Left ventricle myocardium inferior (tissue), 1 donor: ENCODE results near the gene PAM. TPM values are rescaled to one million over a fixed set of nuclear protein-coding genes. Genes with fewer than 3 reads are reported as not detected.

Source experiments
- DNase-seq: peaks from one replicate; pipeline ENCODE4 v3.0.0-alpha.2; 2020
- H3K27ac ChIP-seq: fragments of 200-600 bp; replicated peaks from 2 replicates; pipeline ENCODE4 v1.8.0; 2021
- H3K27me3 ChIP-seq: fragments of 200-600 bp; 2 replicates; pipeline ENCODE4 v1.8.0; 2021; ENCODE audit warnings: low read depth
- H3K36me3 ChIP-seq: fragments of 200-600 bp; 2 replicates; pipeline ENCODE4 v1.8.0; 2021
- H3K4me1 ChIP-seq: fragments of 200-600 bp; 2 replicates; pipeline ENCODE4 v1.8.0; 2021
- H3K4me3 ChIP-seq: fragments of 200-600 bp; 2 replicates; pipeline ENCODE4 v1.8.0; 2021; ENCODE audit warnings: mild to moderate bottlenecking, moderate library complexity
- H3K9me3 ChIP-seq: fragments of 200-600 bp; replicated peaks from 2 replicates; pipeline ENCODE4 v1.8.0; 2021
- CTCF ChIP-seq: fragments of 200-600 bp; IDR thresholded peaks from 2 replicates; pipeline ENCODE4 v1.8.0; 2021; ENCODE audit warnings: antibody characterized with exemption, mild to moderate bottlenecking, borderline replicate concordance
- intact Hi-C: fragments of 100-400 bp; cut with micrococcal nuclease; formaldehyde crosslinking; loops from one replicate; pipeline ENCODE4 v1.11.0; 2022
- total RNA-seq: library from RNA; stranded (reverse); fragmentation: NEBNext Ultra II Directional; extraction: Animal tissue kit (Norgen Biotek cat#: 25700); gene quantifications from one replicate; pipeline ENCODE4 v1.2.1, GENCODE V29; 2021
- donor health status: DM: no; HTN: yes; CAD: no; lungs with severe emphysema.

The PAM gene
- total RNA-seq, 1 donor from 2014 or later, result 1,051 TPM

- Histone ChIP-seq H3K9me3 (no peaks in the 10 kb centered on the region), H3K36me3 (no peaks in the 10 kb centered on the region), H3K27me3 (no peaks in the 10 kb centered on the region), H3K27ac (no peak overlapping the region), H3K4me1 (peaks cover 62% of the 10 kb centered on the region), H3K4me3 (no peak overlapping the region)
- no peak for DNase-seq
- TF ChIP-seq CTCF, result no peak
- intact Hi-C loops, result no loop called here
Observed at GRCh38 chr5:102891175-102891574, 136.1 kb downstream of the PAM start.

- no peak overlapping the region for H3K4me3 ChIP-seq
- H3K9me3 ChIP-seq, result no peaks in the 10 kb centered on the region
- H3K27me3 ChIP-seq, result no peaks in the 10 kb centered on the region
- no peaks in the 10 kb centered on the region for H3K36me3 ChIP-seq
- intact Hi-C loops, result no loop called here
- no peak for TF ChIP-seq CTCF
- no peak for DNase-seq
- no peak overlapping the region for H3K27ac ChIP-seq
- peaks cover 61% of the 10 kb centered on the region for H3K4me1 ChIP-seq
Observed at GRCh38 chr5:102893942-102894341, 138.8 kb downstream of the PAM start.

GRCh38 chr5:102895234-102895633, 140.1 kb downstream of the PAM start:
- intact Hi-C loops, result no loop called here
- no peak for TF ChIP-seq CTCF
- no peaks in the 10 kb centered on the region for H3K9me3 ChIP-seq
- no peaks in the 10 kb centered on the region for H3K36me3 ChIP-seq
- peaks cover 56% of the 10 kb centered on the region for H3K4me1 ChIP-seq
- H3K27me3 ChIP-seq, result no peaks in the 10 kb centered on the region
- no peak overlapping the region for H3K4me3 ChIP-seq
- DNase-seq, result no peak
- H3K27ac ChIP-seq, result no peak overlapping the region

- Histone ChIP-seq H3K9me3 (no peaks in the 10 kb centered on the region), H3K27ac (no peak overlapping the region), H3K27me3 (no peaks in the 10 kb centered on the region), H3K36me3 (no peaks in the 10 kb centered on the region), H3K4me1 (peaks cover 54% of the 10 kb centered on the region), H3K4me3 (no peak overlapping the region)
- no peak for TF ChIP-seq CTCF
- intact Hi-C loops, result no loop called here
- DNase-seq, result no peak
Observed at GRCh38 chr5:102895976-102896375, 140.9 kb downstream of the PAM start.

- intact Hi-C loops, result no loop called here
- no peaks in the 10 kb centered on the region for H3K9me3 ChIP-seq
- no peak for TF ChIP-seq CTCF
- H3K36me3 ChIP-seq, result peaks cover under 1% of the 10 kb centered on the region
- H3K27ac ChIP-seq, result no peak overlapping the region
- no peak for DNase-seq
- H3K4me1 ChIP-seq, result peaks cover 62% of the 10 kb centered on the region
- no peak overlapping the region for H3K4me3 ChIP-seq
- no peaks in the 10 kb centered on the region for H3K27me3 ChIP-seq
Observed at GRCh38 chr5:102901424-102902134, 146.5 kb downstream of the PAM start.
